K562 (cell line): ENCODE results near the gene UBL7. TPM values are rescaled to one million over a fixed set of nuclear protein-coding genes. Genes with fewer than 3 reads are reported as not detected.

ENCODE experiments used
- ATF1 ChIP-seq, 2 experiments: fragments of 450-650 bp in 1 of 2; IDR thresholded peaks; 2 replicates each; pipeline ENCODE4 v1.6.1; 2016; ENCODE audit warnings: missing compliant biosample characterization in 1 of 2, missing genetic modification characterization in 1 of 2
- BRD9 ChIP-seq: fragments of 450-650 bp; IDR thresholded peaks from 2 replicates; pipeline ENCODE4 v1.6.1; 2018; ENCODE audit warnings: low read depth; ENCODE audit not compliant: partially characterized antibody
- EGR1 ChIP-seq: fragments of 450-650 bp; conservative IDR thresholded peaks from 2 replicates; pipeline ENCODE4 v1.6.1; 2017; ENCODE audit warnings: mild to moderate bottlenecking
- ESRRA ChIP-seq: fragments of 450-650 bp; IDR thresholded peaks from 2 replicates; pipeline ENCODE4 v1.6.1; 2014; ENCODE audit warnings: low read depth, mild to moderate bottlenecking, moderate library complexity, borderline replicate concordance
- FOXK1 ChIP-seq: sonication (generic); formaldehyde crosslinking; IDR thresholded peaks from 2 replicates; pipeline ENCODE4 v1.8.0; 2022; ENCODE audit warnings: missing genetic modification reagents, mild to moderate bottlenecking, borderline replicate concordance
- GTF2A2 ChIP-seq: IDR thresholded peaks from 2 replicates; pipeline ENCODE4 v1.6.1; 2016; ENCODE audit warnings: mild to moderate bottlenecking, missing genetic modification characterization, missing compliant biosample characterization
- GTF2E2 ChIP-seq: fragments of 200-800 bp; sonication (Bioruptor generic); IDR thresholded peaks from 2 replicates; pipeline ENCODE4 v1.6.1; 2016; ENCODE audit warnings: missing genetic modification characterization, missing compliant biosample characterization
- HNRNPLL ChIP-seq: fragments of 200-400 bp; formaldehyde crosslinking; IDR thresholded peaks from 2 replicates; pipeline ENCODE4 v1.6.1; 2017; ENCODE audit warnings: low read length, low read depth, mild to moderate bottlenecking; ENCODE audit not compliant: poor library complexity, severe bottlenecking
- KAT8 ChIP-seq: fragments of 450-650 bp; IDR thresholded peaks from 2 replicates; pipeline ENCODE4 v1.6.1; 2016; ENCODE audit warnings: low read depth, mild to moderate bottlenecking
- MTA3 ChIP-seq: fragments of 450-650 bp; formaldehyde crosslinking; IDR thresholded peaks from 2 replicates; pipeline ENCODE4 v1.6.1; 2017; ENCODE audit warnings: mild to moderate bottlenecking, borderline replicate concordance
- PHF20 ChIP-seq: fragments of 450-650 bp; IDR thresholded peaks from 2 replicates; pipeline ENCODE4 v1.6.1; 2018; ENCODE audit not compliant: partially characterized antibody
- RBFOX2 ChIP-seq: fragments of 200-400 bp; formaldehyde crosslinking; IDR thresholded peaks from 2 replicates; pipeline ENCODE4 v1.6.1; 2017; ENCODE audit warnings: low read depth, mild to moderate bottlenecking, low read length, moderate library complexity
- RBM39 ChIP-seq: fragments of 200-400 bp; formaldehyde crosslinking; optimal IDR thresholded peaks from 2 replicates; pipeline ENCODE3; 2018; ENCODE audit warnings: low read depth, low read length
- SAP30 ChIP-seq: fragments of 200-600 bp; sonication (generic); IDR thresholded peaks from 2 replicates; pipeline ENCODE4 v1.6.1; 2012; ENCODE audit warnings: borderline replicate concordance, low read depth, mild to moderate bottlenecking, moderate library complexity, low read length, control low read depth, inconsistent platforms; ENCODE audit not compliant: insufficient read depth, poor library complexity, severe bottlenecking
- SMARCA5 ChIP-seq: fragments of 450-650 bp; IDR thresholded peaks from 2 replicates; pipeline ENCODE4 v1.6.1; 2016
- SMARCE1 ChIP-seq: fragments of 450-650 bp; IDR thresholded peaks from 2 replicates; pipeline ENCODE4 v1.7.1; 2016; ENCODE audit warnings: mild to moderate bottlenecking
- TEAD2 ChIP-seq: fragments of 450-650 bp; IDR thresholded peaks from 2 replicates; pipeline ENCODE4 v1.6.1; 2016; ENCODE audit warnings: missing genetic modification characterization, control low read depth, missing compliant biosample characterization
- ZEB2 ChIP-seq: fragments of 450-650 bp; IDR thresholded peaks from 2 replicates; pipeline ENCODE4 v1.6.1; 2016
- ZSCAN32 ChIP-seq: fragments of 450-650 bp; formaldehyde crosslinking; IDR thresholded peaks from 2 replicates; pipeline ENCODE4 v1.4.0; 2020; ENCODE audit warnings: mild to moderate bottlenecking, moderate library complexity
- polyA plus RNA-seq, 8 experiments: library from polyadenylated mRNA; depleted of rRNA in 4 of 8; stranded (reverse) in 5 of 8; unstranded in 3 of 8; fragments of >200 nt; fragmentation: Nextera tagmentation in 2 of 8; fragmentation: Illumina TruSeq in 1 of 8; extraction: Ambion mirVana in 2 of 8; extraction: Trizol in 1 of 8; gene quantifications; 2 replicates each; pipeline versions ENCODE4 v1.2.1 to v1.2.3, GENCODE V29; 2011 to 2014; ENCODE audit warnings: inconsistent platforms in 1 of 8, missing spikeins in 1 of 8
- total RNA-seq, 7 experiments: library from RNA; depleted of rRNA in 6 of 7; stranded (reverse); fragments of >200 nt in 6 of 7; fragmentation: Illumina TruSeq in 2 of 7; extraction: Trizol in 2 of 7; gene quantifications; 2 replicates each; pipeline versions ENCODE4 v1.2.1 to v1.2.3, GENCODE V29; 2011 to 2021; ENCODE audit warnings: low replicate concordance in 1 of 7
- TF ChIP-seq, protein P1 (sequence below): sonication (generic); formaldehyde crosslinking; IDR thresholded peaks from 2 replicates; pipeline ENCODE4 v1.8.0; 2022; ENCODE audit warnings: missing genetic modification reagents, mild to moderate bottlenecking, moderate library complexity, borderline replicate concordance
- TF ChIP-seq, protein P2 (sequence below): sonication (generic); formaldehyde crosslinking; IDR thresholded peaks from 2 replicates; pipeline ENCODE4 v1.8.0; 2022; ENCODE audit warnings: missing genetic modification reagents, mild to moderate bottlenecking, borderline replicate concordance
- TF ChIP-seq, protein P3 (sequence below), 3 experiments: fragments of 200-800 bp in 1 of 3; sonication (Bioruptor generic) in 1 of 3; sonication (generic) in 1 of 3; formaldehyde crosslinking in 1 of 3; IDR thresholded peaks; 2 replicates each; pipeline versions ENCODE4 v1.6.1 to v1.8.0; 2016 to 2022; ENCODE audit warnings: mild to moderate bottlenecking in 2 of 3, missing compliant biosample characterization in 2 of 3, missing genetic modification characterization in 2 of 3, missing genetic modification reagents in 1 of 3
- TF ChIP-seq, protein P4 (sequence below): fragments of 250-450 bp; sonication (Bioruptor Pico); IDR thresholded peaks from 2 replicates; pipeline ENCODE4 v1.8.0; 2022; ENCODE audit warnings: moderate library complexity, mild to moderate bottlenecking, inconsistent platforms

UBL7 gene
- total and polyA plus RNA-seq, 9 of the 15 experiments (the other 6 are each of a cell fraction or from before 2014, with no cell fraction given): 19.2 to 63.4 (median 44.9) TPM

DNA sequence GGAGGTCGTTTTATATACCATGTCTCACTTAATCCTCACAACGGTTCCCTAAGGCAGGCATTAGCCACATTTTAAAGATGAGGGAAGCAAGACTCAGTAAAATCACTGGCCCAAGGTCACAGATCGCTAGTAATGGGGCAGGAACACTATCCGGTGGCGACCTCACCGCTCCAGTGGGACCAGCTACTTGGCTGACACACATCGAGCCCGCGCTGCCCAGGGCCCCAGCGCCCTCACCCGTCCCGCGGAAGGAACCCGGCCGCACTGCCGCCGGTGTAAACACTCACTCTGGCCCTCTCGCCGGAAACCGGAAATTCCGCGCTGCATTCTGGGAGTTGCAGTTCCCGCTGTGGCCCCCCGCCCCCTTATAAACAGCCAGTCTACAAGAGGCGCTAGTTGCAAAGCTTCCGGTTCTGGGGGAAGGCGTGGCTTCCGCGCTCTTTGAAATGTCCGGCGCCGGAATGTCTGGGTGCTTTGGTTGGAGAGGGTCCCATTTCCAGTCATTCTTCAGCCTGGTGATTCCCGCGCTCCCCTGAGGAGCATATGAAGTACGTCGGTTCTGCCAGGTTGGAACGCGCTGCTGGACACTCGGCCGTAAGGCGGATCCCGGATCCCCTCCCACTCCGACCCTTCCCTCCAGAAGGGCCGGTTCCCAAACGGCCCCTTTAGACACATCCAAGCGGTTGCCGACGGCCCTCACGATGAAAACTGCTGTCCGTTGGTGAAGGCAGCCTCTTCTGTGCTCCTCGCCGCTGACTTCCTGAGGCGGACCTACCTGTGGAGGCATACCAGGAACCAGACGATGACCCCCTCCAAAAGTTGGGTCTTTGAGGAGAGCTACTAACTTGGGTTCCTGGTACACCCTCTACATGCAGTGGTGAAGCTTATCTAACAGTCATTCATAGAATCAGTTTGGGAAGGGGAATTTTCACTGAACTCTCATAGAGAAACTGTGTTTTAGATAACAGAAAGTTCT, at the start of gene UBL7 (continued):
- TF ChIP-seq ATF1 (CRISPR knock-in tag; IDR thresholded peaks at IDR 0.05) (no peak), ATF1 (tag; IDR thresholded peaks at IDR 0.05) (peak; percentile 62), RBM39 (peak; percentile 58), SMARCE1 (0 out of 2 replicates have a peak, but pooled peaks have one; percentile 13), SAP30 (peak; percentile 95), GTF2E2 (tag) (0 out of 2 replicates have a peak, but pooled peaks have one; percentile 79), TEAD2 (tag) (0 out of 2 replicates have a peak, but pooled peaks have one; percentile 53), ZSCAN32 (CRISPR knock-in tag) (no peak), HNRNPLL (peak; percentile 51), EGR1 (peak; percentile 57), SMARCA5 (peak; percentile 36; the same call in 1 of the 2 replicates), BRD9 (peak; percentile 28), ZEB2 (peak; percentile 74; the same call in 1 of the 2 replicates), ESRRA (peak; percentile 82), MTA3 (peak; percentile 91; the same call in 1 of the 2 replicates), GTF2A2 (0 out of 2 replicates have a peak, but pooled peaks have one; percentile 53), PHF20 (peak; percentile 63), RBFOX2 (peak; percentile 99), KAT8 (0 out of 2 replicates have a peak, but pooled peaks have one; percentile 13), FOXK1 (CRISPR knock-in tag) (peak; percentile 94; the same call in 1 of the 2 replicates)
- TF ChIP-seq, protein P1, sequence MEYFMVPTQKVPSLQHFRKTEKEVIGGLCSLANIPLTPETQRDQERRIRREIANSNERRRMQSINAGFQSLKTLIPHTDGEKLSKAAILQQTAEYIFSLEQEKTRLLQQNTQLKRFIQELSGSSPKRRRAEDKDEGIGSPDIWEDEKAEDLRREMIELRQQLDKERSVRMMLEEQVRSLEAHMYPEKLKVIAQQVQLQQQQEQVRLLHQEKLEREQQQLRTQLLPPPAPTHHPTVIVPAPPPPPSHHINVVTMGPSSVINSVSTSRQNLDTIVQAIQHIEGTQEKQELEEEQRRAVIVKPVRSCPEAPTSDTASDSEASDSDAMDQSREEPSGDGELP: peak; percentile 87; the same call in 1 of the 2 replicates
- TF ChIP-seq, protein P2, sequence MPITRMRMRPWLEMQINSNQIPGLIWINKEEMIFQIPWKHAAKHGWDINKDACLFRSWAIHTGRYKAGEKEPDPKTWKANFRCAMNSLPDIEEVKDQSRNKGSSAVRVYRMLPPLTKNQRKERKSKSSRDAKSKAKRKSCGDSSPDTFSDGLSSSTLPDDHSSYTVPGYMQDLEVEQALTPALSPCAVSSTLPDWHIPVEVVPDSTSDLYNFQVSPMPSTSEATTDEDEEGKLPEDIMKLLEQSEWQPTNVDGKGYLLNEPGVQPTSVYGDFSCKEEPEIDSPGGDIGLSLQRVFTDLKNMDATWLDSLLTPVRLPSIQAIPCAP (CRISPR knock-in tag): no peak
- TF ChIP-seq, protein P3, sequence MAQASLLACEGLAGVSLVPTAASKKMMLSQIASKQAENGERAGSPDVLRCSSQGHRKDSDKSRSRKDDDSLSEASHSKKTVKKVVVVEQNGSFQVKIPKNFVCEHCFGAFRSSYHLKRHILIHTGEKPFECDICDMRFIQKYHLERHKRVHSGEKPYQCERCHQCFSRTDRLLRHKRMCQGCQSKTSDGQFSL (CRISPR knock-in tag; IDR thresholded peaks at IDR 0.05): 0 out of 2 replicates have a peak, but pooled peaks have one; percentile 20
- TF ChIP-seq, protein P3 (tag; IDR thresholded peaks at IDR 0.05): no peak
- TF ChIP-seq, protein P4, sequence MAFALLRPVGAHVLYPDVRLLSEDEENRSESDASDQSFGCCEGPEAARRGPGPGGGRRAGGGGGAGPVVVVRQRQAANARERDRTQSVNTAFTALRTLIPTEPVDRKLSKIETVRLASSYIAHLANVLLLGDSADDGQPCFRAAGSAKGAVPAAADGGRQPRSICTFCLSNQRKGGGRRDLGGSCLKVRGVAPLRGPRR (CRISPR knock-in tag): no peak
